Naive thymus-derived CD4-positive, alpha-beta T cell (primary cell): ENCODE measurements around the gene NT5DC4. TPM values are rescaled to one million over a fixed set of nuclear protein-coding genes. Genes with fewer than 3 reads are reported as not detected.

Experiments
- ATAC-seq: fragments of 150-1000 bp; cut with Tn5 transposase; 2 replicates; pipeline ENCODE4 v1.10.0; 2021; ENCODE audit warnings: mild to moderate bottlenecking, moderate library complexity
- CTCF ChIA-PET: fragments of 350-600 bp; sonication (Branson Sonifier 250); formaldehyde crosslinking; loops from one replicate; lab custom pipeline; 2021; ENCODE audit warnings: antibody characterized with exemption; lab: Charles Lee
- POLR2A ChIA-PET: fragments of 350-600 bp; sonication (Branson Sonifier 250); formaldehyde crosslinking; loops from one replicate; lab custom pipeline; 2021; ENCODE audit warnings: antibody characterized with exemption, inconsistent platforms; lab: Charles Lee
- DNase-seq, 9 donors: peaks; one replicate each; pipeline versions ENCODE4 v3.0.0 to v3.0.0-alpha.2; 2020 to 2022; ENCODE audit warnings: mixed read lengths in 1 of 9
- H3K27ac ChIP-seq: one replicate; pipeline ENCODE4 v1.7.0; 2013; ENCODE audit warnings: mild to moderate bottlenecking, low read depth, low read length, moderate library complexity
- H3K27me3 ChIP-seq, 2 donors: one replicate each; pipeline ENCODE4 v1.7.0; 2013; ENCODE audit warnings: low read length in 2 of 2, mild to moderate bottlenecking in 2 of 2, moderate library complexity in 2 of 2; ENCODE audit not compliant: control insufficient read depth in 2 of 2, insufficient read depth in 2 of 2
- H3K36me3 ChIP-seq, 3 experiments: 1 replicate in 2 of 3; 2 replicates in 1 of 3; pipeline ENCODE4 v1.7.0; 2013; ENCODE audit warnings: low read length in 3 of 3, mild to moderate bottlenecking in 3 of 3, moderate library complexity in 1 of 3; ENCODE audit not compliant: insufficient read depth in 3 of 3, control insufficient read depth in 2 of 3
- H3K4me1 ChIP-seq, 2 donors: one replicate each; pipeline ENCODE4 v1.7.0; 2013; ENCODE audit warnings: low read length in 2 of 2, mild to moderate bottlenecking in 2 of 2, moderate library complexity in 1 of 2; ENCODE audit not compliant: control insufficient read depth in 2 of 2, insufficient read depth in 2 of 2
- H3K4me3 ChIP-seq: 2 replicates; pipeline ENCODE4 v1.7.0; 2013; ENCODE audit warnings: mild to moderate bottlenecking, low read length
- H3K9me3 ChIP-seq, 3 experiments: 1 replicate in 2 of 3; 2 replicates in 1 of 3; pipeline ENCODE4 v1.7.0; 2013; ENCODE audit warnings: low read length in 3 of 3; ENCODE audit not compliant: control insufficient read depth in 2 of 3
- H3K27ac Mint-ChIP-seq, 9 donors: one replicate each; pipeline ENCODE4 v1.8.0; 2020 to 2022; ENCODE audit warnings: mixed read lengths in 9 of 9, mild to moderate bottlenecking in 8 of 9, moderate library complexity in 5 of 9, inconsistent platforms in 2 of 9
- H3K27me3 Mint-ChIP-seq, 5 donors: one replicate each; pipeline ENCODE4 v1.8.0; 2021 to 2022; ENCODE audit warnings: mixed read lengths in 5 of 5, mild to moderate bottlenecking in 1 of 5
- H3K36me3 Mint-ChIP-seq, 5 donors: one replicate each; pipeline ENCODE4 v1.8.0; 2020 to 2022; ENCODE audit warnings: mixed read lengths in 5 of 5, mild to moderate bottlenecking in 3 of 5, inconsistent platforms in 1 of 5
- H3K4me1 Mint-ChIP-seq, 7 donors: one replicate each; pipeline ENCODE4 v1.8.0; 2020 to 2022; ENCODE audit warnings: mixed read lengths in 7 of 7, mild to moderate bottlenecking in 3 of 7, inconsistent platforms in 1 of 7
- H3K4me3 Mint-ChIP-seq, 10 donors: one replicate each; pipeline ENCODE4 v1.8.0; 2020 to 2022; ENCODE audit warnings: mild to moderate bottlenecking in 10 of 10, mixed read lengths in 10 of 10, moderate library complexity in 6 of 10, inconsistent platforms in 2 of 10
- H3K9me3 Mint-ChIP-seq, 11 donors: one replicate each; pipeline ENCODE4 v1.8.0; 2020 to 2022; ENCODE audit warnings: mixed read lengths in 11 of 11, mild to moderate bottlenecking in 4 of 11, inconsistent platforms in 1 of 11, moderate library complexity in 1 of 11
- intact Hi-C, 2 donors: fragments of 100-400 bp; cut with micrococcal nuclease; formaldehyde crosslinking; loops; one replicate each; pipeline ENCODE4 v1.15.1; 2023
- polyA plus RNA-seq, 2 donors: library from polyadenylated mRNA; unstranded; fragments of 300-500 nt; fragmentation: Illumina TruSeq; gene quantifications; one replicate each; pipeline ENCODE4 v1.2.3, GENCODE V29; 2021
- total RNA-seq, 6 experiments: library from RNA in 5 of 6; stranded (reverse) in 5 of 6; gene quantifications; 1 replicate in 5 of 6; 2 replicates in 1 of 6; pipeline ENCODE4 v1.2.3 and lab custom pipeline; 2021 to 2026

NT5DC4 gene
- total and polyA plus RNA-seq, 7 experiments from 2014 or later: 0.56 TPM; not detected in 6

- Mint-ChIP-seq H3K4me1 (peaks cover 13 to 40% (median 27%) of the 10 kb centered on the region in 7 donors), H3K27me3 (peaks cover 0 to 6% (median 0%) of the 10 kb centered on the region in 5 donors), H3K9me3 (peaks cover 0 to 10% (median 0%) of the 10 kb centered on the region in 11 donors), H3K27ac (peak overlapping the region in 3 of 9 donors; percentile 20 to 67 (median 55)), H3K36me3 (peaks cover 0 to 15% (median 0%) of the 10 kb centered on the region in 5 donors), H3K4me3 (peak overlapping the region in 5 of 10 donors; percentile 53 to 67 (median 58))
- H3K27ac ChIP-seq: no peak overlapping the region
- no peak for ATAC-seq
- no peaks in the 10 kb centered on the region for H3K36me3 ChIP-seq
- DNase-seq: no peak
- peaks cover 12 to 16% of the 10 kb centered on the region in 2 donors for H3K4me1 ChIP-seq
- CTCF ChIA-PET: no interaction called here
- H3K4me3 ChIP-seq: peak overlapping the region; percentile 32
- no peaks in the 10 kb centered on the region for H3K9me3 ChIP-seq
- no peaks in the 10 kb centered on the region for H3K27me3 ChIP-seq
- intact Hi-C loops: loop anchor here (10.0 kb wide), 3 partner anchors 406 to 584 kb away; partner anchors contain the start of genes PSD4 (in 1 of the 2) and ZC3H8 (in 1 of the 2)
- POLR2A ChIA-PET: no interaction called here
Observed at GRCh38 chr2:112768432-112768831, 47.6 kb downstream of the NT5DC4 start.

GRCh38 chr2:112772322-112772721, 51.5 kb downstream of the NT5DC4 start:
- H3K27ac ChIP-seq: no peak overlapping the region
- no peak overlapping the region for H3K4me3 ChIP-seq
- no peaks in the 10 kb centered on the region for H3K27me3 ChIP-seq
- Mint-ChIP-seq H3K4me1 (peaks cover 6 to 30% (median 17%) of the 10 kb centered on the region in 7 donors), H3K27ac (no peak overlapping the region), H3K9me3 (peaks cover 0 to 15% (median 0%) of the 10 kb centered on the region in 11 donors), H3K27me3 (peaks cover 4 to 13% (median 5%) of the 10 kb centered on the region in 5 donors), H3K36me3 (peaks cover 0 to 20% (median 4%) of the 10 kb centered on the region in 5 donors), H3K4me3 (no peak overlapping the region)
- DNase-seq (no peak), ATAC-seq (peak; percentile 52)
- POLR2A ChIA-PET: no interaction called here
- intact Hi-C loops: no loop called here
- H3K4me1 ChIP-seq: peaks cover 5 to 7% of the 10 kb centered on the region in 2 donors
- no peaks in the 10 kb centered on the region for H3K36me3 ChIP-seq
- no peaks in the 10 kb centered on the region for H3K9me3 ChIP-seq
- CTCF ChIA-PET: no interaction called here

GRCh38 chr2:112772911-112773475, 52.2 kb downstream of the NT5DC4 start:
- Mint-ChIP-seq H3K27me3 (peaks cover 11 to 18% (median 12%) of the 10 kb centered on the region in 5 donors), H3K36me3 (peaks cover 0 to 20% (median 5%) of the 10 kb centered on the region in 5 donors), H3K9me3 (peaks cover 0 to 11% (median 0%) of the 10 kb centered on the region in 11 donors), H3K4me1 (peaks cover 6 to 30% (median 16%) of the 10 kb centered on the region in 7 donors), H3K4me3 (no peak overlapping the region), H3K27ac (no peak overlapping the region)
- Histone ChIP-seq H3K36me3 (no peaks in the 10 kb centered on the region), H3K27ac (no peak overlapping the region), H3K27me3 (no peaks in the 10 kb centered on the region), H3K4me1 (peaks cover 5 to 6% of the 10 kb centered on the region in 2 donors), H3K9me3 (no peaks in the 10 kb centered on the region), H3K4me3 (no peak overlapping the region)
- intact Hi-C loops: no loop called here
- ChIA-PET CTCF (no interaction called here), POLR2A (no interaction called here)
- DNase-seq (no peak), ATAC-seq (no peak)

GRCh38 chr2:112773556-112773955, 52.7 kb downstream of the NT5DC4 start:
- Mint-ChIP-seq H3K4me3 (no peak overlapping the region), H3K9me3 (peaks cover 0 to 11% (median 0%) of the 10 kb centered on the region in 11 donors), H3K27me3 (peaks cover 11 to 21% (median 15%) of the 10 kb centered on the region in 5 donors), H3K4me1 (peaks cover 6 to 25% (median 14%) of the 10 kb centered on the region in 7 donors), H3K27ac (no peak overlapping the region), H3K36me3 (peaks cover 0 to 17% (median 5%) of the 10 kb centered on the region in 5 donors)
- no peak for DNase-seq
- ATAC-seq: no peak
- H3K27me3 ChIP-seq: no peaks in the 10 kb centered on the region
- H3K4me3 ChIP-seq: no peak overlapping the region
- no peak overlapping the region for H3K27ac ChIP-seq
- H3K36me3 ChIP-seq: no peaks in the 10 kb centered on the region
- no peaks in the 10 kb centered on the region for H3K9me3 ChIP-seq
- H3K4me1 ChIP-seq: peaks cover 5 to 6% of the 10 kb centered on the region in 2 donors
- CTCF ChIA-PET: no interaction called here
- POLR2A ChIA-PET: no interaction called here
- intact Hi-C loops: no loop called here

- no peak overlapping the region for H3K27ac ChIP-seq
- Mint-ChIP-seq H3K36me3 (peaks cover 0 to 21% (median 5%) of the 10 kb centered on the region in 5 donors), H3K4me1 (peaks cover 6 to 22% (median 13%) of the 10 kb centered on the region in 7 donors), H3K9me3 (peaks cover 0 to 11% (median 0%) of the 10 kb centered on the region in 11 donors), H3K4me3 (no peak overlapping the region), H3K27ac (no peak overlapping the region), H3K27me3 (peaks cover 18 to 27% (median 24%) of the 10 kb centered on the region in 5 donors)
- no peaks in the 10 kb centered on the region for H3K36me3 ChIP-seq
- ATAC-seq (no peak), DNase-seq (no peak)
- ChIA-PET POLR2A (no interaction called here), CTCF (no interaction called here)
- peaks cover 5 to 6% of the 10 kb centered on the region in 2 donors for H3K4me1 ChIP-seq
- H3K27me3 ChIP-seq: no peaks in the 10 kb centered on the region
- intact Hi-C loops: no loop called here
- no peak overlapping the region for H3K4me3 ChIP-seq
- H3K9me3 ChIP-seq: no peaks in the 10 kb centered on the region
Observed at GRCh38 chr2:112774536-112775285, 53.9 kb downstream of the NT5DC4 start.

- H3K4me3 Mint-ChIP-seq: no peak overlapping the region
- ATAC-seq: no peak
- H3K4me1 ChIP-seq: peaks cover 5 to 6% of the 10 kb centered on the region in 2 donors
- no peak overlapping the region for H3K4me3 ChIP-seq
- H3K36me3 ChIP-seq: no peaks in the 10 kb centered on the region
- ChIA-PET POLR2A (interaction anchor here (1.1 to 1.4 kb wide), 2 partner anchors 13 to 183 kb away, joined by 3 to 5 read pairs; no protein-coding TSS in a partner anchor), CTCF (no interaction called here)
- no peak overlapping the region for H3K27ac ChIP-seq
- H3K9me3 Mint-ChIP-seq: peaks cover 0 to 11% (median 0%) of the 10 kb centered on the region in 11 donors
- intact Hi-C loops: no loop called here
- H3K4me1 Mint-ChIP-seq: peaks cover 6 to 22% (median 13%) of the 10 kb centered on the region in 7 donors
- no peaks in the 10 kb centered on the region for H3K9me3 ChIP-seq
- H3K27ac Mint-ChIP-seq: peak overlapping the region in 3 of 9 donors; percentile 0 to 5 (median 1)
- H3K27me3 ChIP-seq: no peaks in the 10 kb centered on the region
- peaks cover 0 to 21% (median 5%) of the 10 kb centered on the region in 5 donors for H3K36me3 Mint-ChIP-seq
- no peak for DNase-seq
- H3K27me3 Mint-ChIP-seq: peaks cover 18 to 31% (median 25%) of the 10 kb centered on the region in 5 donors
Observed at GRCh38 chr2:112776113-112776512, 55.3 kb downstream of the NT5DC4 start.
